Body of pancreas (tissue), 4 donors: ENCODE data around the gene THOC7.

ENCODE experiments used
- CTCF ChIP-seq, 7 experiments: fragments of 450-650 bp in 4 of 7; fragments of 200-600 bp in 3 of 7; sonication (generic) in 3 of 7; IDR thresholded peaks; one replicate each; pipeline ENCODE4 v1.5.1; 2016 to 2019; ENCODE audit warnings: antibody characterized with exemption in 7 of 7
- POLR2A ChIP-seq, 3 donors: fragments of 450-650 bp; IDR thresholded peaks; one replicate each; pipeline ENCODE4 v1.6.1; 2016; ENCODE audit warnings: antibody characterized with exemption in 3 of 3, mild to moderate bottlenecking in 2 of 3

GRCh38 chr3:63860776-63861175 lies 2.8 kb downstream of the THOC7 start:
- TF ChIP-seq CTCF (IDR thresholded peaks at IDR 0.05) = no peak
- no peak for TF ChIP-seq POLR2A (IDR thresholded peaks at IDR 0.05)
